Testis (tissue), 5 donors: ENCODE results near the gene EFHD1. TPM values are rescaled to one million over a fixed set of nuclear protein-coding genes. Genes with fewer than 3 reads are reported as not detected.

Experiments used
- DNase-seq: peaks from one replicate; pipeline ENCODE4 v3.0.0-alpha.2; 2019
- H3K27ac ChIP-seq, 2 donors: fragments of 200-600 bp; sonication (generic); one replicate each; pipeline ENCODE4 v1.5.1; 2019
- H3K27me3 ChIP-seq: fragments of 200-600 bp; sonication (generic); one replicate; pipeline ENCODE4 v1.5.1; 2019
- H3K36me3 ChIP-seq: fragments of 200-600 bp; sonication (generic); one replicate; pipeline ENCODE4 v1.5.1; 2017; ENCODE audit warnings: low read depth; ENCODE audit errors: missing control alignments
- H3K4me1 ChIP-seq: fragments of 200-600 bp; sonication (generic); one replicate; pipeline ENCODE4 v1.5.1; 2019
- H3K4me3 ChIP-seq, 2 donors: fragments of 200-600 bp; sonication (generic); one replicate each; pipeline ENCODE4 v1.5.1; 2017 to 2019
- H3K9me3 ChIP-seq: fragments of 200-600 bp; sonication (generic); one replicate; pipeline ENCODE4 v1.5.1; 2017
- POLR2A ChIP-seq: fragments of 450-650 bp; IDR thresholded peaks from one replicate; pipeline ENCODE4 v1.6.1; 2017; ENCODE audit warnings: antibody characterized with exemption, mild to moderate bottlenecking, moderate library complexity
- WGBS, 2 donors: methylation state at CpG; one replicate each; pipeline ENCODE4 v1.1.5; 2018; 5-methylcytosine and 5-hydroxymethylcytosine counted together
- intact Hi-C: fragments of 100-400 bp; cut with DNase I; formaldehyde crosslinking; loops from one replicate; pipeline ENCODE4 v1.15.1; 2023; ENCODE audit warnings: low total_unique reads
- long read RNA-seq, 2 donors: transcript quantifications; one replicate each; lab custom pipeline, GENCODE V29; 2026
- polyA plus RNA-seq: library from polyadenylated mRNA; stranded (reverse); fragments of 350-450 nt; fragmentation: Illumina TruSeq; extraction: RNeasy Lipid Tissue Mini Kit (QIAGEN cat#74804); gene quantifications from one replicate; pipeline ENCODE4 v1.2.3, GENCODE V29; 2014; ENCODE audit warnings: low read depth, low replicate concordance; ENCODE audit not compliant: insufficient read depth
- total RNA-seq, 2 donors: library from RNA; depleted of rRNA; stranded (reverse); fragments of >200 nt; gene quantifications; one replicate each; pipeline ENCODE4 v1.2.3, GENCODE V29; 2016
- TF ChIP-seq, protein P1 (sequence below), 3 experiments: fragments of 450-650 bp in 2 of 3; fragments of 200-600 bp in 1 of 3; sonication (generic) in 1 of 3; IDR thresholded peaks; one replicate each; pipeline ENCODE4 v1.5.1; 2016 to 2019; ENCODE audit warnings: antibody characterized with exemption in 3 of 3, mild to moderate bottlenecking in 2 of 3, moderate library complexity in 1 of 3

The EFHD1 gene, protein sequence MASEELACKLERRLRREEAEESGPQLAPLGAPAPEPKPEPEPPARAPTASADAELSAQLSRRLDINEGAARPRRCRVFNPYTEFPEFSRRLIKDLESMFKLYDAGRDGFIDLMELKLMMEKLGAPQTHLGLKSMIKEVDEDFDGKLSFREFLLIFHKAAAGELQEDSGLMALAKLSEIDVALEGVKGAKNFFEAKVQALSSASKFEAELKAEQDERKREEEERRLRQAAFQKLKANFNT
- 10 to 100 TPM; 16.5 to 22.9 TPM for total RNA-seq
- polyA plus RNA-seq, result 51.5 TPM
- long read RNA-seq, donor 1, transcript EFHD1-201 (4 exons, 2,259 nt), result major isoform, 5 of 5 reads
- long read RNA-seq, donor 1, partial matches to known transcripts, result 0 of 5 reads
- long read RNA-seq, donor 1, other reads (novel, unspliced or antisense), result 0 of 5 reads
- long read RNA-seq, donor 2, partial matches to known transcripts, result 0 of 4 reads
- long read RNA-seq, donor 2, other reads (novel, unspliced or antisense), result 0 of 4 reads

DNA sequence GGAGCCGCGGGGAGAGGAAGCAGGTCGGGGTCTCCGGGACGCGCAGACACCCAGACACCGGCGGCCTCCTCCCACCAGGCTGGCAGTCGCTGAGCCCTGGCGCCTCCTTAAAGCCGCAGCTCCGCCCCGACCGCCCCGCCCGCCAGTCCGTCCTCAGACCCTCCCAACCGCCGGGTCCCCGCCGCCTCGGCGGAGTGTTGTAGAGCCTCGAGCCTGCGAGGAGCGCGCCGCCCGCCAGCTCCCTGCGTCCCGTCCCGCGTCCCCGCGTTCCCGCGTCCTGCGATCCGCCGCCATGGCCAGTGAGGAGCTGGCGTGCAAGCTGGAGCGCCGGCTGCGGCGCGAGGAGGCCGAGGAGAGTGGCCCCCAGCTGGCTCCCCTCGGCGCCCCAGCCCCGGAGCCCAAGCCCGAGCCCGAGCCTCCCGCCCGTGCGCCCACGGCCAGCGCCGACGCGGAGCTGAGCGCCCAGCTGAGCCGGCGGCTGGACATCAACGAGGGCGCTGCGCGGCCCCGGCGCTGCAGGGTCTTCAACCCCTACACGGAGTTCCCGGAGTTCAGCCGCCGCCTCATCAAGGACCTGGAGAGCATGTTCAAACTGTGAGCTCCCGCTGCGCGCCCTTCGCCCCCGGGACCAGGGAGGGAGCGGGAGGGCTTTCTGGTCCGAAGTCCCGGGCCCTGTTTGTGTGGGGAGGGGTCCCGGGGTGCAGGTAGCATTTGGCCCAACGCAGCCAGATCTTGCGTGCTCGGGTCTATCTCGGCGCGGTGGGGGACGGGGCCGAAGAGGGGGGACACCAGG lies at the start of gene EFHD1:
EFHD1 (plus strand) TSS at position 192 of the 793 bp plus-strand sequence; CDS start at position 293, 101 bp downstream.
- H3K9me3 ChIP-seq, result no peaks in the 10 kb centered on the region
- H3K27me3 ChIP-seq, result no peaks in the 10 kb centered on the region
- intact Hi-C loops, result no loop called here
- 0% methylated on average over 62 of the region's 90 CpGs; no CpG with 5 or more reads in 1 of the 2 donors for WGBS, 2 donors
- peak within 1 kb of the TSS; percentile 71 to 88 for H3K27ac ChIP-seq
- no peaks in the 10 kb centered on the region for H3K36me3 ChIP-seq
- DNase-seq, result peak; percentile 79
- H3K4me3 ChIP-seq, result peak within 1 kb of the TSS; percentile 67 to 72
- peaks cover 21% of the 10 kb centered on the region for H3K4me1 ChIP-seq
- TF ChIP-seq POLR2A, result no peak
- TF ChIP-seq, protein P1, sequence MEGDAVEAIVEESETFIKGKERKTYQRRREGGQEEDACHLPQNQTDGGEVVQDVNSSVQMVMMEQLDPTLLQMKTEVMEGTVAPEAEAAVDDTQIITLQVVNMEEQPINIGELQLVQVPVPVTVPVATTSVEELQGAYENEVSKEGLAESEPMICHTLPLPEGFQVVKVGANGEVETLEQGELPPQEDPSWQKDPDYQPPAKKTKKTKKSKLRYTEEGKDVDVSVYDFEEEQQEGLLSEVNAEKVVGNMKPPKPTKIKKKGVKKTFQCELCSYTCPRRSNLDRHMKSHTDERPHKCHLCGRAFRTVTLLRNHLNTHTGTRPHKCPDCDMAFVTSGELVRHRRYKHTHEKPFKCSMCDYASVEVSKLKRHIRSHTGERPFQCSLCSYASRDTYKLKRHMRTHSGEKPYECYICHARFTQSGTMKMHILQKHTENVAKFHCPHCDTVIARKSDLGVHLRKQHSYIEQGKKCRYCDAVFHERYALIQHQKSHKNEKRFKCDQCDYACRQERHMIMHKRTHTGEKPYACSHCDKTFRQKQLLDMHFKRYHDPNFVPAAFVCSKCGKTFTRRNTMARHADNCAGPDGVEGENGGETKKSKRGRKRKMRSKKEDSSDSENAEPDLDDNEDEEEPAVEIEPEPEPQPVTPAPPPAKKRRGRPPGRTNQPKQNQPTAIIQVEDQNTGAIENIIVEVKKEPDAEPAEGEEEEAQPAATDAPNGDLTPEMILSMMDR (IDR thresholded peaks at IDR 0.05), result no peak

DNA sequence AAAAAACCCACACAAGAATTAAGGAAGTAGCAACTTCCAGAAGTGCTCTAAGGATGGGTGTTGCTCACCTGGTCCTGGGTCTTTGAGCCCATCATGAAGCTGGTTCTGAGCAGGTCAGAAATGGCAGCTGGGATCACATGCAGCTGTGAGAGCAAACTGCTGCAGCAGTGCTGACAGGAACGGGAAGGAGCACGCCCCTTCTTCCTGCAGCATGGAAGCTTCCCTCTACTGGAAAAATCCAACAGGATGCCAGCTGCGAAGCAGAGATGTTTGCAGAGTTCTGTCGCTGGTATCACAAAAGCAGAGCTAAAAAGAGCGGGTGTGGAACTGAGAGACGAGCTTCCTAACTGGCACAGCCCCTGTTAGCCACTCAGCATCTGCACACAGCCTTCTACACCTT lies 49.2 kb upstream of the EFHD1 start:
- no peak overlapping the region for H3K27ac ChIP-seq
- no peaks in the 10 kb centered on the region for H3K27me3 ChIP-seq
- H3K9me3 ChIP-seq, result no peaks in the 10 kb centered on the region
- DNase-seq, result no peak
- H3K4me3 ChIP-seq, result no peak overlapping the region
- H3K36me3 ChIP-seq, result no peaks in the 10 kb centered on the region
- H3K4me1 ChIP-seq, result no peaks in the 10 kb centered on the region
- intact Hi-C loops, result no loop called here
- WGBS, 2 donors, result 84 to 90% methylated on average over 6 of the region's 6 CpGs
- no peak for TF ChIP-seq POLR2A
- TF ChIP-seq, protein P1 (IDR thresholded peaks at IDR 0.05), result no peak

DNA sequence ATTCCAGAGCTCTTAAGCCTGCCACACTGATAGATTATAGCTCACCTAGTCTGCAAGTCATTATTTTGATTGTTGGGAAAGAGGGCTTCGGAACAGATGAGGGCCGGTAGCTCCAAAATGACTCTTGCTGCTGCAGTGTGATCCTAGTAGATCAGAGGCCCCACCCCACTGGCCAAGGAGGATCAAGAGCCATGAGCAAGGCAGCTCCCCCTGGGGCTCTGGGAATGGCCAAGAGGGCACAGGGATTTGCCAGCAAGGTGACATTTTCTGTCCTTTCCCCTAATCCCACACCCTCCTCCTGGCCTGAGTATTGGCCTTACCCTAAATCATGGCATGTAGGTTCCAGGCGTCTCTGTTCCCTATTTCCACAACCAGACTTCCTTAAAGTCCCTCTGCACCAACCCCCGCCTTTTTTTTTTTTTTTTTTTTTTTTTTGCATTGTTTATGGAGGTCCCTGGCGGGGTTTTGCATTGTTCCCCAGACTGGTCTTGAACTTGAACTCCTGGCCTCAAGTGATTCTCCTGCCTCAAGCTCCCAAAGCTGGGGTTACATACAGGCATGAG lies 46.4 kb upstream of the EFHD1 start:
- TF ChIP-seq POLR2A, result no peak
- TF ChIP-seq, protein P1 (IDR thresholded peaks at IDR 0.05), result no peak
- Histone ChIP-seq H3K27ac (no peak overlapping the region), H3K4me3 (no peak overlapping the region), H3K4me1 (no peaks in the 10 kb centered on the region), H3K36me3 (no peaks in the 10 kb centered on the region), H3K27me3 (no peaks in the 10 kb centered on the region), H3K9me3 (no peaks in the 10 kb centered on the region)
- DNase-seq, result no peak
- intact Hi-C loops, result no loop called here
- 82 to 92% methylated on average over 5 of the region's 5 CpGs for WGBS, 2 donors

DNA sequence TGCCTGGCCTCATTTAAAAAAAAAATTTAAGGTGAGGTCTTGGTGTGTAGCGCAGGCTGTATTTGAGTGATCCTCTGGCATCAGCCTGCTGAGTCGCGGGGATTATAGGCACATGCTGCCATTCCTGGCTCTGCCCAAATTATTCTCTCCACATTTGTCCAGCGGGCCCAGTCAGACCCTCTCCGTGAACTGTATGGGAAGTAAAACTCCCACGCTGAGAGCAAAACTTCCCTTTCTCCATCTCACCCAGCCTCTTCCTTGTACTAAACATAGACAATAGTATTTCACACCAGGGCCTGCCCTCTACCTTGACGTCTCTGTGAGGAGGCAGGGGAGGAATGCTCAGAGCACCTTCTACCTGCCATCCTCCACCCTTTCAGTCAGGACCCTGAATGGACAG lies 45.9 kb upstream of the EFHD1 start:
- no peaks in the 10 kb centered on the region for H3K36me3 ChIP-seq
- intact Hi-C loops, result no loop called here
- H3K9me3 ChIP-seq, result no peaks in the 10 kb centered on the region
- H3K4me3 ChIP-seq, result no peak overlapping the region
- no peak for TF ChIP-seq POLR2A
- TF ChIP-seq, protein P1 (IDR thresholded peaks at IDR 0.05), result no peak
- no peaks in the 10 kb centered on the region for H3K27me3 ChIP-seq
- no peak overlapping the region for H3K27ac ChIP-seq
- DNase-seq, result no peak
- H3K4me1 ChIP-seq, result no peaks in the 10 kb centered on the region
- 83 to 88% methylated on average over 7 of the region's 7 CpGs for WGBS, 2 donors
